HG03575 (cell line): Measurements from ENCODE around the gene HNRNPAB.
"Not testable (repeated sequence)": the region's sequence is repeated elsewhere in the genome, so short reads cannot be mapped to it uniquely, and the experiment has no call there.

ENCODE experiments used
- ATAC-seq: cut with Tn5 transposase; IDR thresholded peaks from one replicate; pipeline ENCODE4 v1.9.1; 2021; ENCODE audit not compliant: unreplicated experiment, insufficient number of reproducible peaks, low FRiP score; ENCODE audit errors: extremely low read depth

Gene HNRNPAB

DNA sequence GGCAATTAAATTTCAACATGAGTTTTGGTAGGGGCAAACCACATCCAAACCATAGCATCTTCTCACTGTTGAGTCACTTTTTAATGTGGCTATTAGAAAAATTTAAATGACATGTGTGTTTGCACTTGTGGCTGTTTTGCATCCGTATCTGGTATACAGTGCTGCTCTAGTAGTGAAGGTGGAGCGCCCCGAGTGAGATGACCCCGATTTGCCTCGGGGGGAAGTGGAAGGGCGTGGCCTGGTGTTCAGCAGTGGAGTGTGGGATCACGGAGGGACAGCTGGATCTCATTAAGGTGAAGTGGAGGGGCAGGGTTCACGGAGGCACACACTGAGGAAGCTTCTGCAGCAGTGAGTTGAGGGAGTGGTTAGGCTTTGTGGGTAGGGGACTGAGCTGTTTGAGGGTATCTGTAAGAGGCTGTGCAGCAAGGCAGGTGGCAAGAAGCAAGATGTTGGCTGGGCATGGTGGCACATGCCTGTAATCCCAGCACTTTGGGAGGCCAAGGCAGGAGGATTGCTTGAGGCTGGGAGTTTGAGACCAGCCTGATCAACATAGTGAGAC is 11.0 kb upstream of the HNRNPAB start:
- ATAC-seq = no peak

DNA sequence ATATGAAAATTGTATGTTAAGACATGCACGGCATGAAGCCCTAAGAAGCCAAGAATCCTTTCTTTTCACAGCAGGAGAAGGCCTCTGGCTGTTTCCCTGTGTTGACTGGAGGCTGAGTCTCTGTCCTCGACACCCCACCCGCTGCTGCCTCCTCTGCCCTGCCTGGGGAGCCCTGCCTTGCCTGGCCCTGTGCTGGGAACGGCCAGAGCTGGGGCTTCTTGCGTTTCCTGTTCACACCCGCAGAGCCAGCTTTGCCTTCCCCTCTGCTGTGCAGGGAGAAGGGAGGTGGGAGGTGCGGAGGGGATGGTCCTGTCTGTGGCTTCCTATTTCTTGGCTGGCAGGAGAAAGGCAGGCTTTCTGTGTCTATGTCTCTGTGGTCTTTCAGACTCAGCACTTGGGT is 10.3 kb upstream of the HNRNPAB start:
- no peak for ATAC-seq

DNA sequence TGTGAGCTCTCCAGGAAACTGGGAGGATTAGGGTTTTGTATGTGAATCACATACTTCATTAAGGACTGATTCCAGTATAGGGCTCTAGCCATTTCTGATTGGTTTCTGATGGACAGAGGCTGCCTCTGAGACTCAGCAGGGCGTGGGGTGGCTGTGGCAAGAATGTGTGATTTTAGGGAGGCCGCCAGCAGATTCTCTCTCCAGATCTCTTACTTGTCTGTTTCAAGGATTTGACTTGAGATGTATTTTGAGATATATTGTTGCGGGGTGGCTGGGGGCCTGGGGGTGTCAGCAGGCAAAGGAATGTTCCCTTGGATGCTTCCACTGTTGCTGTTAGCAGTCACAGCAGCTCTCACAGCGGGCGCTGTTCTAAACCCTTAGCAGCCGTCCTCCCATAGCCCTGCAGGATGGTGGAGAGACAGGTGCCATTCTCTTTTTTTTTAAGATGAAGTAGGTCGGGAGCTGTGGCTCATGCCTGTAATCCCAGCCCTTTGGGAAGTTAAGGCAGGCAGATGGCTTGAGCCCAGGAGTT is 8.0 kb upstream of the HNRNPAB start:
- ATAC-seq = no peak

DNA sequence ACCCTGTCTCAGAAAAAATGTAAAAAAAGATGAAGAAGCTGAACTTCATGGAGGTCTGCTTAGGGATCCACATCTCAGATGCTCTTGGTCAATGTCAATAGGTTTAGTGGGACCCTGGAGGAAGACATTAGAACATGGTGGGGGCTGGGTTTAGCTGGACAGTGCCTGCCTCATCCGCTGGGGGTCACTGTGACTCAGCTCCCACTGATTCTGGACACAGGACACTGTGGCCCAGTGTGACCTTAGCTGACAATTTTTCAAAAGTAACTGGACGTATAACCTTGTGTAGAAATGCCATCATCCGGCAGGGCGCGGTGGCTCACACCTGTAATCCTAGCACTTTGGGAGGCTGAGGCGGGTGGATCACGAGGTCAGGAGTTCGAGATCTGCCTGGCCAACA is 7.3 kb upstream of the HNRNPAB start:
- ATAC-seq = no peak

DNA sequence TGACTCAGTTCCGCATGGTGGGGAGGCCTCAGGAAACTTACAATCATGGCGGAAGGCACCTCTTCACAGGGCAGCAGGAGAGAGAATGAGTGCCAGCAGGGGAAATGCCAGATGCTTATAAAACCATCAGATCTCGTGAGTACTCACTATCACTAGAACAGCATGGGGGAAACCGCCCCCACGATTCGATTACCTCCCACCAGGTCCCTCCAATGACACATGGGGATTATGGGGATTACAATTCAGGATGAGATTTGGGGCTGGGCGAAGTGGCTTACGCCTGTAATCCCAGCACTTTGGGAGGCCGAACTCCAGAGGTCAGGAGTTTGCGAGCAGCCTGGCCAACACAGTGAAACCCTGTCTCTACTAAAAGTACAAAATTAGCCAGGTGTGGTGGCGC is 6.2 kb upstream of the HNRNPAB start:
- not testable (repeated sequence) for ATAC-seq

DNA sequence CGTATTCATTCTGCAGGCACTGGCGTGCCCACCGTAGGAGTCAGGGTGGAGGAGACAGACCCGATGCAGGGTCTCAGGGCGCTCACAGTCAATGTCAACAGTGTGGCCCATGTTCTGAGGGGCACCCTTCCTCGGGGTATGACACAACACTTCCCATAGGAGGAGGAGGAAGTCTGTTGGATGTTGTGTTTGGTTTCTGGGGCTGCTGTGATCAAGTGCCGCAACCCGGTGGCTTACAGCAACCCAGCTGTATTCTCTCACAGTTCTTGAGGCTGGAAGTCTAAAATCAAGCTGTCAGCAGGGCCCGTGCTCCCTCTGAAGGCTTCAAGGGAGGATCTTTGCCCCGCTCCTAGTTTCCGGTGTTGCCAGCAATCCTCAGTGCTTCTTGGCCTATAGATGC is 5.6 kb upstream of the HNRNPAB start:
- ATAC-seq = no peak

DNA sequence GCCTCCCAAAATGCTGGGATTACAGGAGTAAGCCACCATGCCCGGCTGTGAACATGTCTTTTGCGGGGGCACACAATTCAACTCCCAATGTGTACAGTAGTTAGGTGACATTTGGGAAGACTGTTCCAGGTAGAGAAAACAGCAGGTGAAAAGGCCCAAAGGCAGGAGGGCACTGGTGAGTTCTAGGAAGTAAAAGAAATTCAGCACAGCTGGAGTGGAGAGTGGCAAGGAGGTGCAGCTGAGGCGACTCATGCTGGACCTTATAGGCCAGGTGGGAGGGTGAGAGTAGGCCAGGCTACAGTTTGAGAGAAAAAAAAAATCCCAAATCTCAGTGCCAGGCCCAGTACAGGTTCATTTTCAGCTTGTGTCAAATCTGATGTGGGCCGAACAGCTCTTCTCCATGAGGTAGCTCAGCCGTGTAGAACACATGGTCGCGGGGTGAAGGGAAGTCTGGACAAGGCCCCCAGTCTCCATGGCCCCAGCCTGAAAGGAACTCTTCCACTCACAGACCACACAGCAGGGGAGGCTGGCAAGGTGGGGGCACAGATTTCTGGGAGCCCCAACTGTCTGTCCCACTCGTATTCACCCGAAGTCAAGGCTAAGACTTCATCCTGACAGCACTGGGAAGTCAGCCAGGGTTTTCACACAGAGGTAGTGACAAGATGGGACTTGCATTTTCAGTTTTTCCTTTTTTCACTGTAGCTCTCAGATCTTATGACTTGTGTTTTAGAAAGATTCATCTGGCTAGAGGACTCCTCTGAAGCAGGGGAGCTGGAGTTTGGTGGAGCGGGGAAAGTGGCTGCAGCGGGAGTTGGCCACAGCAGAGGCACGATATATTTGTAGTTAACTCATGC is 4.5 kb upstream of the HNRNPAB start:
- no peak for ATAC-seq

DNA sequence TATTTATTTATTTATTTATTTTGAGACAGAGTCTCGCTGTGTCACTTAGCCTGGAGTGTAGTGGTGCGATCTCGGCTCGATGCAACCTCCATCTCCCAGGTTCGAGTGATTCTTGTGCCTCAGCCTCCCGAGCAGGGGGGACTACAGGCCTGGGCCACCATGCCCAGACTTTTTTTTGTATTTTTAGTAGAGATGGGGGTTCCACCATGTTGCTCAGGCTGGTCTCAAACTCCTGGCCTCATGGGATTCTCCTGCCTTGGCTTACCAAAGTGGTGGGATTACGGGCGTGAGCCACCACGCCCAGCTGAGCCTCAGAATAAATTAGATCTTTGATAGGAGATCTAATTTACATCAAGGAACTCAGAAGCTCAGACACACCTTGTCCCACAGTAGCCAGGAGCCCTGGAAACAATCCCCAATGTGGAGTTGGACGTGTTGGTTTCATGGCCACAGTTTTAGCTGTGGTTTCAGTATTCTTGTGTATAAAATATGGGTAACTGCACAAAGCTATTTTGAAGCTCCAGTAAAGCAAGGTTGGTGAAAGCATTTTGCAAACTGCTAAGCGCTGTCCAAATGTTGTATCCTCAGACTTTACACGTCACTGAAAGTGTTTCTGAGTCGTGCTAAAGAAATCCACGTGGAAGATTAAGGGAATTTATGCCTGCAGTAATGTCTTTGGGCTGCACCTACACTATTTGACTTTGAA is 3.0 kb upstream of the HNRNPAB start:
- ATAC-seq = no peak

DNA sequence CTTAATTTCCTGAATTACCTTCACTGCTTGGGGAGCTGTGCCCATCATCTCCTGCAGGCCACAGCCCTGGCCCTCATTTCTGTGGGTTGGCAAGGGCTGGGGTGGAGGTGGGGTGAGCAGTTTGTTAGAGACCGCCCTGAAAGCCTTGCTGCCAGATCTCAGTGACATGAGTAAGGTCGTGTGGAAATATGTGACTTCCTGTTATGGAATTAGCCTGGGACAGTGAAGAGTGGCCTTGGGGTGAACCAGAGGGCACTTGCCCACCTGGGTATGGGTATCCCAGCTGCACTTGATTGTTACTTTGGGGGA is 2.5 kb upstream of the HNRNPAB start:
- ATAC-seq = no peak

DNA sequence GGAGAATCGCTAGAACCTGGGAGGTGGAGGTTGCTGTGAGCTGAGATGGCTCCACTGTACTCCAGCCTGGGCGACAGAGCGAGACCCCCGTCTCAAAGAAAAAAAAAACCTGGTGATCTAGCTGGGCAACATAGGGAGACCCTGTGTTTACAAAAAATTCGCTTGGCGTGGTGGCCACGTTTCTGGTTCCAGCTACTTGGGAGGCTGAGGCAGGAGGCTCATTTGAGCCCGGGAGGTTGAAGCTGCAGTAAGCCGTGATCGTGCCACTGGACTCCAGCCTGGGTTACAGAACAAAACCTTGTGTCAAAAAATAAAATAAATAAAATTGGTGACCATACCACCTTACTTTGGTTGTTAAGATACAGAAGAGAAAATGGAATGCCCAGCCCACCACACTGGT is 1.8 kb upstream of the HNRNPAB start:
- no peak for ATAC-seq

DNA sequence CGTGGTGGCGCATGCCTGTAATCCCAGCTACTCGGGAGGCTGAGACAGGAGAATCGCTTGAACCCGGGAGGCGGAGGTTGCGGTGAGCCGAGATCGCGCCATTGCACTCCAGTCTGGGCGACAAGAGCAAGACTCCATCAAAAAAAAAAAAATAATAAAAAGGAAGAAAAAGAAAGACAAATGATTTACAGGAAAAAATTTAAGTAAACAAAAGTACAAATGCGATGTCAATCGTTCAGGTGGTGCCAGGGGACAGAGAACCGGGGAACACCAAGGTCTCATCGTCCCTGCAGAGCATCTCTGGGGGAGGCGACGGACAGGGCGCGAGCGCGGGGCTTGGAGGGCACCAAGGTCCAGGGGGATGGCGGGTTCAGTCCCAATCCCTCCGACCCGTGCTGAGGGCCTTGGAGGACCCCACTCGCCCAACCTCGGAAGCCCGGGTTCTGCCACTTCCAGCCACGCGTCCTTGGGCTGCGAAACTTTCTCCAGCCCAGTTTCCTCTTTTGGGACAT is 607 bp upstream of the HNRNPAB start:
- no peak for ATAC-seq

DNA sequence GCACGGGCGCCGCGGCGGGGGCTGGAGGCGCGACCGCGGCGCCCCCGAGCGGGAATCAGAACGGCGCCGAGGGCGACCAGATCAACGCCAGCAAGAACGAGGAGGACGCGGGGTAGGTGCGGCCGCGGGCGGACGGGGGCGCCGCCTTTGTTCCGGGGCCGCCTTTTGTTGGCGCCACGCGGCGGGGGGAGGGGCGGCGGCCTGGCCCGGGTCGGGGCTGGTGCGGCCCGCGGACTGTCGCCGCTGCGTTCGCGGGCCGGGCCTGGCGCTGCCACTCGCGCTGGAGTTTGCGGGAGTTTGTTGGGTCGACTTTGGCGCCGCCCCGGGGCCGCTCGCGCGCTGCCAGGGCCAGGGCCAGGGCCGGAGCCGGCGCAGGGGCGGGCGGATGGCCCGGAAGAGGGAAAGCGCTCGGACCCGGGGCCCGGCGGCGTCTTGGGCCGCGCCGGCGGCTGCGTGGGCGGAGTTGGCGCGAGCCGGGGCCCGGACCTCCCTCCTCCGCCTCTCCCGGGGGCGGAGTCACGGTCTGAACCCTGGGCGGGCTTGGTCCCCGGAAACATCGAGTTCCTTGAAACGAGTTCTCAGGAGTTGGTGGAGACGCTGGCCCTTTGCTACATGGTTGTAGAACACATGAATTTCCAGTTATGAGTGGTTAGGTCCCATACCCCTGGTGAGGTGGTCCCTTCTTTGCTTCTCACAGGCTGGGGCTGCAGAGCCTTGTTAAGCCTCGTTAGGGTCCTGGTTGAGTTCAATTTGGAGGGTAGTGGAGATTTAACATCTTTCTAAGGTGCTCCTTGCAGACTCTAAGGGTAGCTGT is 809 bp downstream of the HNRNPAB start:
- ATAC-seq = no peak

DNA sequence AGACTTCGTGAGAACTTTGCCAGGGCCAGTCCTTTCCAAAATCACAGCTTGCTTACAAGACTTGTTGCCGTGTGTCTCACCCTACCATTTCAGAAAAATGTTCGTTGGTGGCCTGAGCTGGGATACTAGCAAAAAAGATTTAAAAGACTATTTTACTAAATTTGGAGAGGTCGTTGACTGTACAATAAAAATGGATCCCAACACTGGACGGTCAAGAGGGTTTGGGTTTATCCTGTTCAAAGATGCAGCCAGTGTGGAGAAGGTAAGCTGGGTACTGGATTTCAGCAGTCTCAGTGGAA is 1.4 kb downstream of the HNRNPAB start:
- ATAC-seq = no peak

DNA sequence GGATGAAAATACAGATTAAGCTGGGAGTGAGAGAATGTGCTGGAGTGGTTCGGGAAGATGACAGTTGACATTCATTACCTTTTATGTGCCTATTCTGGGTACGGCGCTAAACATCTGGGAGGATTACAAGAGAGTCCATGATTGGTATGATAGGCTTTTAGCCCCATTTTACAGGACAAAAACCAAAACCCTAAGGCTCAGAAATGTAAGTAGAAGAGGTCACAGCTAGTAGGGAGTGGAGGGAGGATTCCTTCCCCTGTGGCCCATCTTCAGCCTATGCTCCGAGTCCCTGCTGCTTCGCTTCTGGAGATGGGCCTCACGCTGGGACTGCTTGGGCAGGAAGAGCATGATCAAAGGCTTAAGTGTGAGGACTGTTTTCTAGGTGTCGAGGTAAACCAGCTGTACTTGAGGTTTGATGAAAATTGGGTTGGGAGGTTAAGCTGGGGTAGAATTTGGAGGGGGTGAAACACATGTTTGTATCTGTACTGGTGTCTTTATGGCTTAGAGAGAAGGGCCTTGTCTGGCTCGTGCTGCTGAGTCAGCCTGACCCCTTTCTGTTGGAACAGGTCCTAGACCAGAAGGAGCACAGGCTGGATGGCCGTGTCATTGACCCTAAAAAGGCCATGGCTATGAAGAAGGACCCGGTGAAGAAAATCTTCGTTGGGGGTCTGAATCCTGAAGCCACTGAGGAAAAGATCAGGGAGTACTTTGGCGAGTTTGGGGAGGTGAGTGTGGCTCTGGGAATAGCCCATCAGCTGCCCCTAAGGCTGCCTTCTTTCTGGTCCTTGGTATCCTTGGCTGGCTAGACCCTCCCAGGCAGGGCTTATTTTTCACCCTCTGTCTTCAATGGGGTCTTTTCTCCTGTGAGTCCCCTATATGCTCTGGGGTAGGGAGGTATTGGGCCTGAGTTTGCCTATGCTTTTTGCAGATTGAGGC is 2.1 kb downstream of the HNRNPAB start:
- ATAC-seq = no peak

DNA sequence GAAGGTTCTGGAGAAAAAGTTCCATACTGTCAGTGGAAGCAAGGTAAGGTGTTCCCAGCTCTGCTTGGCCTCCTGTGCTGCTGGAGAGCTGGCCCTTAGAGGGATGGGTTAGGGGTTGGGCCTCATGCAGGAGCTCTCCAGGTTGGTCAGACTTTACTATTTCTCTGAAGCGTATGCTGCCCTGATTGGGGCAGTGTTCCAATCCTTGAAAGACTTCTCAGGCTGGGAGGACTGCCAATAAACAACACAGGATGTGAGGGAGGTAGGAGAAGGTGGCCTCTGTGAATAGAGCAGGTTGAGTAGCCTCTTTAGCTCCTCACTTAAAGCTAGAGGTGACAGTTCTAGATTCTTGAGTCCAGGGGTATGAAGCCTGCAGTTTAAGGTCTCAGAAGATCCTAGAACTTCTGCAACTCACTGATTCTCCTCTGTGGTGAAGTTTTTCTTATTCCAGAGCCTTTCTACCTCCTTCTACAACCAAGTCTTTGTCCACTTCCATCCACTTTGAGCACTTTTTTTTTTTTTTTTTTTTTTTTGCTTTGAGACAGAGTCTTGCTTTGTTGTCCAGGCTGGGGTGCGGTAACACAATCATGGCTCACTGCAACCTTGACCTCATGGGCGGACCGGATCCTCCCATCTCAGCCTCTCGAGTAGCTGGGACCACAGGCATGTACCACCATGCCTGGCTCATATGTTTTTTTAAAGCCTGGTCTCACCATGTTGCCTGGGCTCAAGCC is 3.0 kb downstream of the HNRNPAB start:
- no peak for ATAC-seq

DNA sequence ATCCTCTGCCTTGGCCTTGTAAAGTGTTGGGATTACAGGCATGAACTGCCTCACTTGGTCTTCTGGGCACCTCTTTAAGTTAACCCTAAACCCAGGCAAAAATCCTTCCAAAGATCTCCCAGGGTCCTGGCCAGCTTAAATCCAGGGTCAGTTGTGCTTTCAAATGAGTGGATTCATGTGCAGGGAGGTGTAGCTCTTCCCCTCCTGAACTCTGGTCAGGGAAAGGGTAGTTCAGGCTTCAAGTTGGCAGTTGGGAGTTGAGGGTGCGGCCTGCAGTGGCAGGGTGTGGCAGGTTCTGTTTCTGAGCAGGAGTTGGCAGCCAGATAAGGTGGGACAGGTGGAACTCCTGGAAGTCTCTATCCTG is 3.6 kb downstream of the HNRNPAB start:
- ATAC-seq = no peak

DNA sequence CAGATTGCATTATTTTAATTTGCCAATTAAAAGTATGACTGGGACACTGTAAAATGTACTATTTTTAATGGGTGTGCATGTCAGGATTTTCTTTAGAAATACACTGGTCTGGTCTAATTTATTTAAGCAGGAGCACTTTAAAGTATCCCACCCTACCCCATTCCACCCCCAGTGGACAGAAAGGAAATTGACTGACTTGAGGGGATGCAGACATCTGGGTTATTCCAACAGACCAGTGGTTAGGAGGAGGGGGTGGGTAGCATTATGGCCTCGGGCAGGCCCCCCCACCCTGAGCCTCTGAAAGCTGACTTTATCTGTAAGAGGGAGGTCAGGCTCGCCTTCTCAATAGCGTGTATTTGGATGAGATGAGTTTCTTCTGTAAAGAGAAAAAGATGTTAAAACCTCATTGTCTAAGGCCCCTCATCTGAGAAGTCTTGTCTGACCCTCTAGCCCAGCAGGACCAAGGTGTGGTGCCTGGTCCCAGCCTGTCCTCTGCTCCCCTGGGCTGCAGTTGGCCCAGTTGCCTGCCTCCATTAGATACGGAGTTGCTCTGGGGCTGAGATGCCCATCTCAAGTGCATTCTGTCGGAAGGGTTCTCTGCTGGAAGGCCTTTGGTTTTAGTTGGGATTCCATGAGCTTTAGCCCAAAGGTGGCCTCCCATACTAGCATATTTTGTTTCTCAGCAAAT is 4.4 kb downstream of the HNRNPAB start:
- ATAC-seq = no peak
